Loucy (cell line): ENCODE data around the gene ABCC6.

ENCODE experiments used
- H2AFZ ChIP-seq: fragments of 200-600 bp; sonication (generic); 2 replicates; pipeline ENCODE4 v1.6.0; 2016; ENCODE audit warnings: antibody characterized with exemption, mild to moderate bottlenecking, low read length, moderate library complexity
- H3F3A ChIP-seq: fragments of 200-600 bp; 2 replicates; pipeline ENCODE4 v1.6.0; 2016; ENCODE audit warnings: antibody characterized with exemption, low read depth, mild to moderate bottlenecking
- H3K27me3 ChIP-seq: fragments of 200-600 bp; sonication (generic); 2 replicates; pipeline ENCODE4 v1.6.1; 2014; ENCODE audit warnings: low read length, mild to moderate bottlenecking; ENCODE audit not compliant: insufficient read depth, poor library complexity, severe bottlenecking
- H3K36me3 ChIP-seq: fragments of 200-600 bp; sonication (generic); 2 replicates; pipeline ENCODE4 v1.6.1; 2016; ENCODE audit warnings: low read length; ENCODE audit not compliant: insufficient read depth
- H3K4me1 ChIP-seq: fragments of 200-600 bp; sonication (generic); 2 replicates; pipeline ENCODE4 v1.5.1; 2014; ENCODE audit warnings: low read length, mild to moderate bottlenecking; ENCODE audit not compliant: insufficient read depth, poor library complexity, severe bottlenecking
- H3K4me2 ChIP-seq: fragments of 200-600 bp; sonication (generic); 2 replicates; pipeline ENCODE4 v1.6.0; 2014; ENCODE audit warnings: antibody characterized with exemption, low read length, low read depth, mild to moderate bottlenecking; ENCODE audit not compliant: poor library complexity, severe bottlenecking
- H3K4me3 ChIP-seq: fragments of 200-600 bp; sonication (generic); 2 replicates; pipeline ENCODE4 v1.5.1; 2014; ENCODE audit warnings: low read length, mild to moderate bottlenecking, mixed read lengths; ENCODE audit not compliant: poor library complexity, severe bottlenecking
- H3K79me2 ChIP-seq: fragments of 200-600 bp; sonication (generic); 2 replicates; pipeline ENCODE4 v1.6.1; 2014; ENCODE audit warnings: low read length; ENCODE audit not compliant: insufficient read depth
- H3K9ac ChIP-seq: fragments of 200-600 bp; sonication (generic); 2 replicates; pipeline ENCODE4 v1.6.0; 2014; ENCODE audit warnings: mild to moderate bottlenecking, low read depth, low read length, moderate library complexity; ENCODE audit not compliant: poor library complexity, severe bottlenecking
- H3K9me2 ChIP-seq: fragments of 200-600 bp; sonication (generic); replicated peaks from 2 replicates; pipeline ENCODE4 v1.6.1; 2016; ENCODE audit warnings: low read depth, low read length, mixed read lengths
- H3K9me3 ChIP-seq: fragments of 200-600 bp; sonication (generic); 2 replicates; pipeline ENCODE4 v1.6.1; 2014; ENCODE audit warnings: mild to moderate bottlenecking, antibody characterized with exemption, low read length, low read depth; ENCODE audit not compliant: insufficient read depth
- H4K20me1 ChIP-seq: fragments of 200-600 bp; sonication (generic); 2 replicates; pipeline ENCODE4 v1.6.0; 2014; ENCODE audit warnings: antibody characterized with exemption, low read length, mild to moderate bottlenecking; ENCODE audit not compliant: insufficient read depth, poor library complexity, severe bottlenecking
- CTCF ChIP-seq: fragments of 200-600 bp; sonication (generic); conservative IDR thresholded peaks from 2 replicates; pipeline ENCODE4 v1.5.1; 2014; ENCODE audit warnings: mild to moderate bottlenecking, antibody characterized with exemption, low read length
- EZH2phosphoT487 ChIP-seq: fragments of 200-600 bp; IDR thresholded peaks from 2 replicates; pipeline ENCODE4 v1.6.1; 2018; ENCODE audit warnings: antibody characterized with exemption, mild to moderate bottlenecking, moderate library complexity, borderline replicate concordance

The ABCC6 gene

GRCh38 chr16:16136588-16136987, 86.7 kb downstream of the ABCC6 start:
- H3K4me2 ChIP-seq = no peak overlapping the region
- no peaks in the 10 kb centered on the region for H3K9me3 ChIP-seq
- H3K4me3 ChIP-seq = no peak overlapping the region
- H3K36me3 ChIP-seq = peaks cover 73% of the 10 kb centered on the region; the same call in 1 of the 2 replicates
- H3K4me1 ChIP-seq = no peaks in the 10 kb centered on the region
- no peak overlapping the region for H2AFZ ChIP-seq
- no peak for TF ChIP-seq EZH2phosphoT487
- TF ChIP-seq CTCF = no peak
- H3K9ac ChIP-seq = no peak overlapping the region
- H3F3A ChIP-seq = no peaks in the 10 kb centered on the region
- H4K20me1 ChIP-seq = no peaks in the 10 kb centered on the region
- no peaks in the 10 kb centered on the region for H3K27me3 ChIP-seq
- no peaks in the 10 kb centered on the region for H3K9me2 ChIP-seq
- no peaks in the 10 kb centered on the region for H3K79me2 ChIP-seq

GRCh38 chr16:16133943-16134604, 89.2 kb downstream of the ABCC6 start:
- Histone ChIP-seq H2AFZ (no peak overlapping the region), H4K20me1 (no peaks in the 10 kb centered on the region), H3K9me2 (no peaks in the 10 kb centered on the region), H3K36me3 (peaks cover 64% of the 10 kb centered on the region; the same call in 1 of the 2 replicates), H3F3A (no peaks in the 10 kb centered on the region), H3K79me2 (no peaks in the 10 kb centered on the region), H3K4me2 (no peak overlapping the region), H3K4me3 (no peak overlapping the region), H3K4me1 (no peaks in the 10 kb centered on the region), H3K9me3 (no peaks in the 10 kb centered on the region), H3K27me3 (no peaks in the 10 kb centered on the region), H3K9ac (no peak overlapping the region)
- TF ChIP-seq EZH2phosphoT487 = no peak
- no peak for TF ChIP-seq CTCF

GRCh38 chr16:16131659-16132058, 91.6 kb downstream of the ABCC6 start:
- Histone ChIP-seq H3K4me2 (no peak overlapping the region), H3K79me2 (no peaks in the 10 kb centered on the region), H3K9me2 (no peaks in the 10 kb centered on the region), H2AFZ (no peak overlapping the region), H3K27me3 (no peaks in the 10 kb centered on the region), H3F3A (no peaks in the 10 kb centered on the region), H3K4me3 (no peak overlapping the region), H3K36me3 (peaks cover 53% of the 10 kb centered on the region; the same call in 1 of the 2 replicates), H4K20me1 (no peaks in the 10 kb centered on the region), H3K9me3 (no peaks in the 10 kb centered on the region), H3K4me1 (peaks cover 9% of the 10 kb centered on the region), H3K9ac (no peak overlapping the region)
- TF ChIP-seq CTCF (no peak), EZH2phosphoT487 (no peak)
